SK-N-SH (cell line): Measurements from ENCODE around the gene ZC3H7B. TPM values are rescaled to one million over a fixed set of nuclear protein-coding genes. Genes with fewer than 3 reads are reported as not detected.

Experiments
- CTCF ChIA-PET: fragments of 300-600, 350-600 bp; formaldehyde crosslinking; extraction: SDS; loops from one replicate; lab custom pipeline; 2021; lab: Yijun Ruan, JAX
- POLR2A ChIA-PET: fragments of 350-600 bp; sonication (Branson Sonifier 250); formaldehyde crosslinking; extraction: SDS; loops from one replicate; lab custom pipeline; 2020; ENCODE audit warnings: antibody characterized with exemption, inconsistent platforms; lab: Yijun Ruan, JAX
- DNase-seq: peaks from one replicate; pipeline ENCODE4 v3.0.0; 2012
- H2AFZ ChIP-seq: fragments of 200-600 bp; sonication (generic); 2 replicates; pipeline ENCODE4 v1.8.1; 2016; ENCODE audit warnings: antibody characterized with exemption, mild to moderate bottlenecking, low read depth
- H3F3A ChIP-seq: fragments of 200-600 bp; sonication (generic); replicated peaks from 2 replicates; pipeline ENCODE3; 2016; ENCODE audit warnings: antibody characterized with exemption, mild to moderate bottlenecking; ENCODE audit not compliant: insufficient read depth
- H3K27ac ChIP-seq, 2 experiments: fragments of 200-500 bp in 1 of 2; fragments of 200-600 bp in 1 of 2; sonication (Bioruptor generic) in 1 of 2; sonication (generic), shearing (Covaris generic) in 1 of 2; 2 replicates each; pipeline versions ENCODE4 v1.5.1 to v1.6.1; 2014 to 2016; ENCODE audit warnings: low read depth in 2 of 2, inconsistent platforms in 1 of 2, low read length in 1 of 2, mild to moderate bottlenecking in 1 of 2, mixed read lengths in 1 of 2
- H3K27me3 ChIP-seq: fragments of 200-600 bp; sonication (generic), shearing (Covaris generic); 2 replicates; pipeline ENCODE4 v1.6.1; 2016; ENCODE audit warnings: mixed run types; ENCODE audit not compliant: insufficient read depth
- H3K36me3 ChIP-seq, 2 experiments: fragments of 200-500 bp in 1 of 2; fragments of 200-600 bp in 1 of 2; sonication (Bioruptor generic) in 1 of 2; sonication (generic) in 1 of 2; replicated peaks in 1 of 2; 2 replicates each; pipeline versions ENCODE3 to v1.5.1; 2014 to 2016; ENCODE audit warnings: low read length in 1 of 2, mild to moderate bottlenecking in 1 of 2; ENCODE audit not compliant: insufficient read depth in 2 of 2, control insufficient read depth in 1 of 2
- H3K4me1 ChIP-seq, 2 experiments: fragments of 200-500 bp in 1 of 2; fragments of 200-600 bp in 1 of 2; sonication (Bioruptor generic) in 1 of 2; sonication (generic), shearing (Covaris generic) in 1 of 2; 2 replicates each; pipeline versions ENCODE4 v1.5.1 to v1.6.1; 2014 to 2016; ENCODE audit warnings: low read depth in 1 of 2, low read length in 1 of 2, mixed run types in 1 of 2; ENCODE audit not compliant: insufficient read depth in 2 of 2, control insufficient read depth in 1 of 2
- H3K4me2 ChIP-seq: fragments of 200-600 bp; sonication (generic), shearing (Covaris generic); 2 replicates; pipeline ENCODE4 v1.6.1; 2017; ENCODE audit warnings: mixed run types
- H3K4me3 ChIP-seq, 2 experiments: fragments of 200-500 bp in 1 of 2; fragments of 200-600 bp in 1 of 2; sonication (Bioruptor generic) in 1 of 2; sonication (generic), shearing (Covaris generic) in 1 of 2; 2 replicates each; pipeline versions ENCODE4 v1.5.1 to v1.8.1; 2014 to 2016; ENCODE audit warnings: low read depth in 2 of 2, inconsistent platforms in 1 of 2, low read length in 1 of 2, mild to moderate bottlenecking in 1 of 2, mixed read lengths in 1 of 2, moderate library complexity in 1 of 2
- H3K79me2 ChIP-seq: fragments of 200-600 bp; sonication (generic); 2 replicates; pipeline ENCODE4 v1.8.1; 2017; ENCODE audit warnings: mild to moderate bottlenecking; ENCODE audit not compliant: insufficient read depth
- H3K9ac ChIP-seq: fragments of 200-600 bp; sonication (generic); 2 replicates; pipeline ENCODE4 v1.6.1; 2017; ENCODE audit warnings: mixed run types
- H3K9me2 ChIP-seq: fragments of 200-600 bp; sonication (generic); 2 replicates; pipeline ENCODE4 v1.6.1; 2017; ENCODE audit warnings: mixed run types
- H3K9me3 ChIP-seq: fragments of 200-600 bp; sonication (generic); 2 replicates; pipeline ENCODE4 v1.6.1; 2017; ENCODE audit warnings: mixed run types, mild to moderate bottlenecking, moderate library complexity
- H4K20me1 ChIP-seq: fragments of 200-600 bp; sonication (generic); 2 replicates; pipeline ENCODE4 v1.6.1; 2017; ENCODE audit warnings: mild to moderate bottlenecking, mixed run types; ENCODE audit not compliant: insufficient read depth
- CTCF ChIP-seq: fragments of 200-600 bp; sonication (generic); IDR thresholded peaks from 2 replicates; pipeline ENCODE4 v1.6.1; 2017; ENCODE audit warnings: antibody characterized with exemption, mild to moderate bottlenecking, moderate library complexity
- EP300 ChIP-seq, 2 experiments: IDR thresholded peaks; 2 replicates each; pipeline versions ENCODE4 v1.4.0 to v1.6.1; 2012; ENCODE audit warnings: borderline replicate concordance in 1 of 2, low read depth in 1 of 2, low read length in 1 of 2
- FOXJ3 ChIP-seq: sonication (generic); formaldehyde crosslinking; IDR thresholded peaks from 2 replicates; pipeline ENCODE4 v1.5.1; 2020; ENCODE audit warnings: mild to moderate bottlenecking, missing genetic modification reagents
- JUND ChIP-seq: IDR thresholded peaks from 2 replicates; pipeline ENCODE4 v1.4.0; 2012
- MEF2A ChIP-seq: IDR thresholded peaks from 2 replicates; pipeline ENCODE4 v1.4.0; 2012; ENCODE audit warnings: low read depth, borderline replicate concordance
- NRF1 ChIP-seq: IDR thresholded peaks from 2 replicates; pipeline ENCODE4 v1.6.1; 2012; ENCODE audit warnings: low read depth, mild to moderate bottlenecking, low read length
- PBX3 ChIP-seq: IDR thresholded peaks from 2 replicates; pipeline ENCODE4; 2012
- RCOR1 ChIP-seq: fragments of 150-350 bp; IDR thresholded peaks from 2 replicates; pipeline ENCODE4 v1.6.1; 2017; ENCODE audit warnings: antibody characterized with exemption, low read length
- REST ChIP-seq: IDR thresholded peaks from 2 replicates; pipeline ENCODE4 v1.6.1; 2012; ENCODE audit warnings: mild to moderate bottlenecking, low read depth, low read length, moderate library complexity
- RXRA ChIP-seq: IDR thresholded peaks from 2 replicates; pipeline ENCODE4 v1.4.0; 2012; ENCODE audit warnings: low read depth, mild to moderate bottlenecking, borderline replicate concordance
- TCF12 ChIP-seq: IDR thresholded peaks from 2 replicates; pipeline ENCODE4 v1.4.0; 2012
- TEAD4 ChIP-seq: IDR thresholded peaks from 2 replicates; pipeline ENCODE4 v1.4.0; 2012; ENCODE audit warnings: mild to moderate bottlenecking, borderline replicate concordance; ENCODE audit not compliant: insufficient read depth
- USF1 ChIP-seq: IDR thresholded peaks from 2 replicates; pipeline ENCODE4 v1.4.0; 2012; ENCODE audit warnings: low read depth, borderline replicate concordance
- WGBS: methylation state at CpG from one replicate; pipeline ENCODE4 v1.1.6; 2017; ENCODE audit warnings: low lambda C conversion rate; 5-methylcytosine and 5-hydroxymethylcytosine counted together
- polyA plus RNA-seq, 3 experiments: library from polyadenylated mRNA; depleted of rRNA; stranded (reverse); fragments of >200 nt; gene quantifications; 2 replicates each; pipeline ENCODE4 v1.2.3, GENCODE V29; 2012

ZC3H7B gene
- polyA plus RNA-seq, 1 of the 3 experiments (the other 2 are of a cell fraction), result 27.1 TPM

- Histone ChIP-seq H2AFZ (no peak overlapping the region), H3K4me3 (no peak overlapping the region), H3K9me2 (no peaks in the 10 kb centered on the region)
These were observed 55.9 kb downstream of the ZC3H7B start for GRCh38 chr22:41357191-41357590.

More at GRCh38 chr22:41357191-41357590, 55.9 kb downstream of the ZC3H7B start:
- H3K9ac ChIP-seq, result no peak overlapping the region
- WGBS, result 100% methylated on average over 3 of the region's 16 CpGs
- DNase-seq, result no peak
- no peaks in the 10 kb centered on the region for H3K4me1 ChIP-seq
- no peaks in the 10 kb centered on the region for H3K27me3 ChIP-seq
- no peaks in the 10 kb centered on the region for H3K9me3 ChIP-seq
- no peaks in the 10 kb centered on the region for H3F3A ChIP-seq
- H3K27ac ChIP-seq, result no peak overlapping the region
- no peaks in the 10 kb centered on the region for H3K79me2 ChIP-seq
- peaks cover 0 to 10% of the 10 kb centered on the region in 2 experiments for H3K36me3 ChIP-seq
- ChIA-PET CTCF (no interaction called here), POLR2A (no interaction called here)
- H3K4me2 ChIP-seq, result no peak overlapping the region
- no peaks in the 10 kb centered on the region for H4K20me1 ChIP-seq
- TF ChIP-seq RCOR1 (no peak), TEAD4 (no peak), MEF2A (no peak), RXRA (no peak), TCF12 (no peak), NRF1 (no peak), PBX3 (no peak), JUND (no peak), EP300 (IDR thresholded peaks at IDR 0.05; ENCODE audit: borderline replicate concordance in 1 of 2, low read depth in 1 of 2, low read length in 1 of 2) (no peak), USF1 (no peak), FOXJ3 (CRISPR knock-in tag) (no peak), CTCF (no peak), REST (no peak)
